Bronchial epithelial cell (primary cell): ENCODE results near the gene UGT1A3. TPM values are rescaled to one million over a fixed set of nuclear protein-coding genes. Genes with fewer than 3 reads are reported as not detected.
"Not testable (repeated sequence)": the region's sequence is repeated elsewhere in the genome, so short reads cannot be mapped to it uniquely, and the experiment has no call there.

ENCODE experiments used
- DNase-seq: peaks from one replicate; pipeline ENCODE4 v3.0.0-alpha.2; 2010; ENCODE audit warnings: low read depth
- FAIRE-seq: peaks from 2 replicates; lab custom pipeline; 2011; peaks lifted over from hg19 to GRCh38; lab: Jason Lieb, UNC
- H3K27me3 ChIP-seq: 2 replicates; pipeline ENCODE4 v1.5.1; 2011; ENCODE audit warnings: low read length; ENCODE audit not compliant: control insufficient read depth, insufficient read depth
- H3K36me3 ChIP-seq: 2 replicates; pipeline ENCODE4 v1.5.1; 2011; ENCODE audit warnings: low read length; ENCODE audit not compliant: control insufficient read depth, insufficient read depth
- H3K4me3 ChIP-seq: 2 replicates; pipeline ENCODE4 v1.5.1; 2011; ENCODE audit warnings: mild to moderate bottlenecking, low read depth, low read length, control low read depth
- total RNA-seq: library from RNA; depleted of rRNA; stranded (reverse); fragments of >200 nt; gene quantifications from 2 replicates; pipeline ENCODE4 v1.2.1, GENCODE V29; 2014
- TF ChIP-seq, protein P1 (sequence below): IDR thresholded peaks from 2 replicates; pipeline ENCODE4 v1.5.1; 2011; ENCODE audit warnings: mild to moderate bottlenecking, moderate library complexity, low read length, control low read depth, inconsistent platforms; ENCODE audit not compliant: insufficient read depth, severe bottlenecking

UGT1A3 gene
- total RNA-seq, 1 donor from 2014 or later, result not detected

DNA sequence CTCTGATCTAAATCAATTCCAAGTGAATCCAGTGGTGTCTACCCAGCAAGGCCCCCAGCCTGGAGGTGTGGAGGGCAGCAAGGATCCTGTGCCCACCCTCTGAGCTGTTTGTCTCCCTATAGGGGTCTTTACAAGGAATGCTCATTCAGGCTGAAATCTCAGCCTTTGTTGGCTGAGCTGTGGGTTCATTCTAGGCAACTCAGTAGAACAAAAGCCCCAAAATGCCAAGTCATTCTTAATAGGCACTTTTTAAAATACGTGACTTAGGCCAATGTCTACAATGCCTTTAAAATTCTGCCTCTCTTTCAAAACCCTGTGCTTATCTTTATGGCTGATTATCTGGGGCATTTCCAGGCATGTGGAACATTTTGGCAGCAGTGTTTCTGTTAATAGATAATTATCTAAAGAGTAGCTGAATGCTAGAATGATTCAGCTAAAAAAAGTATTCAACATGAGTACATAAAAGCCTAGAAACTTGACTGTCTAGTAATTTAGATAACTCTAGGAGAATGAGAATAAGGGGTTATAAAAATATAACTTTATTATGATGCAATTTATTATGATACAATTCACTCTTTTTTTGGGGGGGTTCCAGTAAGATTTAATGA is 28.7 kb upstream of the UGT1A3 start:
- TF ChIP-seq, protein P1, sequence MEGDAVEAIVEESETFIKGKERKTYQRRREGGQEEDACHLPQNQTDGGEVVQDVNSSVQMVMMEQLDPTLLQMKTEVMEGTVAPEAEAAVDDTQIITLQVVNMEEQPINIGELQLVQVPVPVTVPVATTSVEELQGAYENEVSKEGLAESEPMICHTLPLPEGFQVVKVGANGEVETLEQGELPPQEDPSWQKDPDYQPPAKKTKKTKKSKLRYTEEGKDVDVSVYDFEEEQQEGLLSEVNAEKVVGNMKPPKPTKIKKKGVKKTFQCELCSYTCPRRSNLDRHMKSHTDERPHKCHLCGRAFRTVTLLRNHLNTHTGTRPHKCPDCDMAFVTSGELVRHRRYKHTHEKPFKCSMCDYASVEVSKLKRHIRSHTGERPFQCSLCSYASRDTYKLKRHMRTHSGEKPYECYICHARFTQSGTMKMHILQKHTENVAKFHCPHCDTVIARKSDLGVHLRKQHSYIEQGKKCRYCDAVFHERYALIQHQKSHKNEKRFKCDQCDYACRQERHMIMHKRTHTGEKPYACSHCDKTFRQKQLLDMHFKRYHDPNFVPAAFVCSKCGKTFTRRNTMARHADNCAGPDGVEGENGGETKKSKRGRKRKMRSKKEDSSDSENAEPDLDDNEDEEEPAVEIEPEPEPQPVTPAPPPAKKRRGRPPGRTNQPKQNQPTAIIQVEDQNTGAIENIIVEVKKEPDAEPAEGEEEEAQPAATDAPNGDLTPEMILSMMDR, result no peak
- Histone ChIP-seq H3K27me3 (no peaks in the 10 kb centered on the region), H3K4me3 (no peak overlapping the region), H3K36me3 (no peaks in the 10 kb centered on the region)
- DNase-seq (no peak), FAIRE-seq (no peak)

DNA sequence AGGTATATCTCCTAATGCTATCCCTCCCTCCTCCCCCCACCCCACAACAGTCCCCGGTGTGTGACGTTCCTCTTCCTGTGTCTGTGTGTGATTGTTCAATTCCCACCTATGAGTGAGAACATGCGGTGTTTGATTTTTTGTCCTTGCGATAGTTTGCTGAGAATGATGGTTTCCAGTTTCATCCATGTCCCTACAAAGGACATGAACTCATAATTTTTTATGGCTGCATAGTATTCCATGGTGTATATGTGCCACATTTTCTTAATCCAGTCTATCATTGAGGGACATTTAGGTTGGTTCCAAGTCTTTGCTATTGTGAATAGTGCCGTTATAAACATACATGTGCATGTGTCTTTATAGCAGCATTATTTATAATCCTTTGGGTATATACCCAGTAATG is 28.0 kb upstream of the UGT1A3 start:
- FAIRE-seq, DNase-seq, H3K36me3 ChIP-seq, H3K4me3 ChIP-seq, H3K27me3 ChIP-seq: not testable (repeated sequence)

- FAIRE-seq, result no peak
- no peaks in the 10 kb centered on the region for H3K27me3 ChIP-seq
- TF ChIP-seq, protein P1, result no peak
- H3K4me3 ChIP-seq, result no peak overlapping the region
- DNase-seq, result no peak
- no peaks in the 10 kb centered on the region for H3K36me3 ChIP-seq
These were observed 26.6 kb upstream of the UGT1A3 start for GRCh38 chr2:233702238-233702637.

- FAIRE-seq (no peak), DNase-seq (peak; percentile 51)
- H3K27me3 ChIP-seq, result no peaks in the 10 kb centered on the region
- H3K36me3 ChIP-seq, result peaks cover 1% of the 10 kb centered on the region
- TF ChIP-seq, protein P1, result no peak
- H3K4me3 ChIP-seq, result no peak overlapping the region
These were observed 22.8 kb upstream of the UGT1A3 start for GRCh38 chr2:233705911-233706506.

- Histone ChIP-seq H3K27me3 (no peaks in the 10 kb centered on the region), H3K36me3 (peaks cover 1% of the 10 kb centered on the region), H3K4me3 (no peak overlapping the region)
- FAIRE-seq (no peak), DNase-seq (peak; percentile 73)
- TF ChIP-seq, protein P1, result no peak
These were observed 22.1 kb upstream of the UGT1A3 start for GRCh38 chr2:233706720-233707119.

DNA sequence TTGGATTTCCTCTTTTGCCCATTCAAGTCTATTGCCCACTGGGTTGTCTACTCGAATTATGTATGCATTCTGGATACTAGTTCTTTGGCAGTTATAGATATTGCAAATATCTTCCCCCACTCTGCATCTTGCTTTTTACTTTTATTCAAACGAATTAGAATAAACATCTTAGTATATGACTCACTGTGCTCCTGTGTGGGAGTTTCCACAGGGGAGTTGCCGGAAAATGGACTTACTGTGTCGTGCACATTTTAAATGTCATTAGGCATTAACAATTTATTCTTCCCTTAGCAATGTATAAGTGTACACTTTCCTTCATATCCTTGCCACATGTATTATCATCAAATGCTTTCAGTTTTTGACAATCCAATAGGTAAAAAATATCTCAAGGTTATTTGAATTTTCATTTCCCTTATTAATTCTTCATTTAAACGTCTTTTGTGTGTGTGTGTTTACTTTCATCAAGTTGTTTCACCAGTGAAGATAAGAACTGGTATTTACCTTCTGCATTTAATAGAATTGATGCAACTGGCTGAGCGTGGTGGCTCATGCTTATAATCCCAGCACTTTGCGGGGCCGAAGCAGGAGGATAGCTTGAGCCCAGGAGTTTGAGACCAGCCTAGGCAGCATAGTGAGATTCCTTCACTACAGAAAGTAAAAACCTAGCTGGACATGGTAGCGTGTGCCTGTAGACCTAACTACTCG is 20.8 kb upstream of the UGT1A3 start:
- no peak overlapping the region for H3K4me3 ChIP-seq
- no peaks in the 10 kb centered on the region for H3K27me3 ChIP-seq
- no peak for FAIRE-seq
- TF ChIP-seq, protein P1, result no peak
- peaks cover 5% of the 10 kb centered on the region for H3K36me3 ChIP-seq
- DNase-seq, result peak; percentile 73
